Amygdala (tissue), 56 donors: ENCODE results near the gene HMG20B.
"Not testable (repeated sequence)": the region's sequence is repeated elsewhere in the genome, so short reads cannot be mapped to it uniquely, and the experiment has no call there.

Experiments used
- DNase-seq, 56 donors: peaks; one replicate each; lab custom pipeline; 2025; lab: John Stamatoyannopoulos, UW

Gene HMG20B

GRCh38 chr19:3572855-3573161, at the start of gene HMG20B:
Gene HMG20B (plus strand): TSS chr19:3572944. CDS start chr19:3573310, 366 bp downstream.
- no peak for DNase-seq

GRCh38 chr19:3523361-3524077, 49.2 kb upstream of the HMG20B start:
- no peak for DNase-seq

- DNase-seq, result no peak
Measured at GRCh38 chr19:3524078-3524842, 48.5 kb upstream of the HMG20B start.

- DNase-seq, result no peak
Measured at GRCh38 chr19:3524904-3525451, 47.8 kb upstream of the HMG20B start.

- no peak for DNase-seq
Measured at GRCh38 chr19:3526507-3527237, 46.1 kb upstream of the HMG20B start.

- DNase-seq, result no peak
Measured at GRCh38 chr19:3527238-3527910, 45.4 kb upstream of the HMG20B start.

GRCh38 chr19:3528080-3528479, 44.7 kb upstream of the HMG20B start:
- DNase-seq, result no peak

- DNase-seq, result no peak
Measured at GRCh38 chr19:3528539-3529211, 44.1 kb upstream of the HMG20B start.

GRCh38 chr19:3529299-3529698, 43.4 kb upstream of the HMG20B start:
- DNase-seq, result not testable (repeated sequence)

GRCh38 chr19:3530389-3530788, 42.4 kb upstream of the HMG20B start:
- no peak for DNase-seq

GRCh38 chr19:3531716-3532115, 41.0 kb upstream of the HMG20B start:
- no peak for DNase-seq

- DNase-seq, result no peak
Measured at GRCh38 chr19:3532154-3532786, 40.5 kb upstream of the HMG20B start.

GRCh38 chr19:3533033-3533432, 39.7 kb upstream of the HMG20B start:
- DNase-seq, result no peak

- DNase-seq, result no peak
Measured at GRCh38 chr19:3533563-3534216, 39.1 kb upstream of the HMG20B start.

GRCh38 chr19:3534375-3535234, 38.1 kb upstream of the HMG20B start:
- no peak for DNase-seq

GRCh38 chr19:3535235-3535535, 37.6 kb upstream of the HMG20B start:
- no peak for DNase-seq

GRCh38 chr19:3535563-3535965, 37.2 kb upstream of the HMG20B start:
- DNase-seq, result no peak

GRCh38 chr19:3535981-3536380, 36.8 kb upstream of the HMG20B start:
- DNase-seq, result no peak
